PC-3 (cell line): ENCODE data around the gene PLAC8L1. TPM values are rescaled to one million over a fixed set of nuclear protein-coding genes. Genes with fewer than 3 reads are reported as not detected.

Experiments
- ATAC-seq: fragments of 200-7000 bp; cut with Tn5 transposase; 2 replicates; pipeline ENCODE4 v1.9.1; 2020; ENCODE audit warnings: mild to moderate bottlenecking, moderate library complexity
- BruUV-seq: library from RNA; stranded (reverse); fragments of 400-500 nt; replicated peaks from 2 replicates; lab custom pipeline; 2021; lab: Mats Ljungman, UMichigan
- CTCF ChIA-PET: fragments of 300-600 bp; sonication (Branson Sonifier 250); formaldehyde crosslinking; loops from one replicate; lab custom pipeline; 2022; ENCODE audit warnings: antibody characterized with exemption; lab: Charles Lee
- POLR2A ChIA-PET: fragments of 300-600 bp; sonication (Branson Sonifier 250); formaldehyde crosslinking; loops from one replicate; lab custom pipeline; 2022; ENCODE audit warnings: antibody characterized with exemption; ENCODE audit not compliant: unreplicated experiment; lab: Charles Lee
- DNase-seq: peaks from one replicate; pipeline ENCODE4 v3.0.0-alpha.2; 2015
- H2AFZ ChIP-seq: fragments of 300-600 bp; sonication (generic); 2 replicates; pipeline ENCODE4 v1.6.0; 2016; ENCODE audit warnings: antibody characterized with exemption, low read length
- H3F3A ChIP-seq: fragments of 300-600 bp; sonication (generic); one replicate; pipeline ENCODE4 v1.6.0; 2017; ENCODE audit warnings: antibody characterized with exemption, low read length, control low read depth, mild to moderate bottlenecking; ENCODE audit not compliant: unreplicated experiment
- H3K27ac ChIP-seq: fragments of 300-600 bp; sonication (generic); 2 replicates; pipeline ENCODE4 v1.5.1; 2016; ENCODE audit warnings: mild to moderate bottlenecking, low read length
- H3K27me3 ChIP-seq: fragments of 300-600 bp; sonication (generic); 2 replicates; pipeline ENCODE4 v1.6.1; 2016; ENCODE audit warnings: low read length, mixed read lengths
- H3K36me3 ChIP-seq: fragments of 300-600 bp; sonication (generic); 2 replicates; pipeline ENCODE4 v1.6.1; 2016; ENCODE audit warnings: low read depth, mixed run types, low read length, mixed read lengths
- H3K4me1 ChIP-seq: fragments of 300-600 bp; sonication (generic); 2 replicates; pipeline ENCODE4 v1.5.1; 2016; ENCODE audit warnings: low read length; ENCODE audit not compliant: insufficient read depth
- H3K4me2 ChIP-seq: fragments of 300-600 bp; sonication (generic); 2 replicates; pipeline ENCODE4 v1.6.0; 2016; ENCODE audit warnings: low read length
- H3K4me3 ChIP-seq: fragments of 300-600 bp; sonication (generic); 2 replicates; pipeline ENCODE4 v1.5.1; 2016; ENCODE audit warnings: mild to moderate bottlenecking, low read length, mixed read lengths
- H3K79me2 ChIP-seq: fragments of 300-600 bp; sonication (generic); 2 replicates; pipeline ENCODE4 v1.6.1; 2017; ENCODE audit warnings: low read length, mixed read lengths
- H3K9ac ChIP-seq: fragments of 300-600 bp; sonication (generic); 2 replicates; pipeline ENCODE4 v1.6.0; 2016; ENCODE audit warnings: mild to moderate bottlenecking, low read length
- H3K9me2 ChIP-seq: fragments of 300-600 bp; sonication (generic); replicated peaks from 2 replicates; pipeline ENCODE4 v1.6.1; 2016; ENCODE audit warnings: mixed run types, low read length, mixed read lengths
- H3K9me3 ChIP-seq: fragments of 300-600 bp; sonication (generic); 2 replicates; pipeline ENCODE4 v1.6.1; 2016; ENCODE audit warnings: low read length, mixed read lengths
- H4K20me1 ChIP-seq: fragments of 300-600 bp; sonication (generic); 2 replicates; pipeline ENCODE4 v1.6.1; 2016; ENCODE audit warnings: low read length, mixed read lengths
- CTCF ChIP-seq: fragments of 300-600 bp; sonication (generic); conservative IDR thresholded peaks from 2 replicates; pipeline ENCODE4 v1.5.1; 2017; ENCODE audit warnings: antibody characterized with exemption, low read depth, mild to moderate bottlenecking, low read length
- EZH2 ChIP-seq: fragments of 300-600 bp; sonication (generic); IDR thresholded peaks from one replicate; pipeline ENCODE4 v1.6.1; 2017; ENCODE audit warnings: antibody characterized with exemption, mild to moderate bottlenecking, low read length; ENCODE audit not compliant: unreplicated experiment
- EZH2phosphoT487 ChIP-seq: fragments of 300-600 bp; sonication (generic); IDR thresholded peaks from 2 replicates; pipeline ENCODE4 v1.6.1; 2018; ENCODE audit warnings: mild to moderate bottlenecking, antibody characterized with exemption, low read length, borderline replicate concordance
- intact Hi-C: fragments of 100-400 bp; cut with micrococcal nuclease; formaldehyde crosslinking; loops from 2 replicates; pipeline ENCODE4 v1.9.0; 2023
- total RNA-seq: library from RNA; depleted of rRNA; stranded (reverse); fragments of >200 nt; gene quantifications from 2 replicates; pipeline ENCODE4 v1.2.3, GENCODE V29; 2014

PLAC8L1 gene
- total RNA-seq, 1 experiment from 2014 or later: 0.95 TPM

GRCh38 chr5:146059460-146060220 is 45.7 kb downstream of the PLAC8L1 start:
- BruUV-seq: no TSS peak

GRCh38 chr5:146055432-146055831 is 49.9 kb downstream of the PLAC8L1 start:
- POLR2A ChIA-PET: no interaction called here
- no TSS peak for BruUV-seq

More at GRCh38 chr5:146059460-146060220, 45.7 kb downstream of the PLAC8L1 start:
- Histone ChIP-seq H3K4me2 (no peak overlapping the region), H3K79me2 (no peaks in the 10 kb centered on the region), H3F3A (no peaks in the 10 kb centered on the region), H2AFZ (no peak overlapping the region), H3K27me3 (peaks cover 37% of the 10 kb centered on the region), H4K20me1 (no peaks in the 10 kb centered on the region), H3K36me3 (0 out of 2 replicates have a peak, but pooled peaks cover 3% of the 10 kb centered on the region), H3K27ac (no peak overlapping the region), H3K9me3 (no peaks in the 10 kb centered on the region), H3K9ac (no peak overlapping the region), H3K4me3 (no peak overlapping the region), H3K4me1 (no peaks in the 10 kb centered on the region), H3K9me2 (no peaks in the 10 kb centered on the region)
- no peak for DNase-seq
- ChIA-PET CTCF (no interaction called here), POLR2A (no interaction called here)
- intact Hi-C loops: no loop called here
- TF ChIP-seq EZH2 (no peak), EZH2phosphoT487 (no peak), CTCF (no peak)
- no peak for ATAC-seq

GRCh38 chr5:146052780-146053179 is 52.6 kb downstream of the PLAC8L1 start:
- no peaks in the 10 kb centered on the region for H3F3A ChIP-seq
- no peaks in the 10 kb centered on the region for H3K79me2 ChIP-seq
- no peak overlapping the region for H2AFZ ChIP-seq
- CTCF ChIA-PET: no interaction called here
- H3K9me3 ChIP-seq: no peaks in the 10 kb centered on the region
- peaks cover 9% of the 10 kb centered on the region; the same call in 1 of the 2 replicates for H3K4me1 ChIP-seq
- H3K9ac ChIP-seq: no peak overlapping the region
- TF ChIP-seq EZH2phosphoT487 (no peak), CTCF (peak; percentile 81)
- ATAC-seq: peak; percentile 44
- H3K27me3 ChIP-seq: peaks cover 21% of the 10 kb centered on the region; the same call in 1 of the 2 replicates
- POLR2A ChIA-PET: interaction anchor here (0.5 kb wide), 1 partner anchor 218 kb away, joined by 5 read pairs; the partner anchor contains the start of gene PRELID2
- H3K4me3 ChIP-seq: no peak overlapping the region
- H3K4me2 ChIP-seq: no peak overlapping the region
- H3K27ac ChIP-seq: no peak overlapping the region
- H4K20me1 ChIP-seq: no peaks in the 10 kb centered on the region
- H3K9me2 ChIP-seq: no peaks in the 10 kb centered on the region
- no peaks in the 10 kb centered on the region for H3K36me3 ChIP-seq
- intact Hi-C loops: no loop called here
- DNase-seq: peak; percentile 48
- no TSS peak for BruUV-seq

More at GRCh38 chr5:146055432-146055831, 49.9 kb downstream of the PLAC8L1 start:
- Histone ChIP-seq H3K4me2 (no peak overlapping the region), H3K9me3 (no peaks in the 10 kb centered on the region), H3K27me3 (peaks cover 37% of the 10 kb centered on the region), H2AFZ (no peak overlapping the region), H4K20me1 (no peaks in the 10 kb centered on the region), H3K4me1 (no peaks in the 10 kb centered on the region), H3K4me3 (no peak overlapping the region), H3K9ac (no peak overlapping the region), H3K27ac (no peak overlapping the region), H3F3A (no peaks in the 10 kb centered on the region), H3K36me3 (no peaks in the 10 kb centered on the region), H3K9me2 (no peaks in the 10 kb centered on the region), H3K79me2 (no peaks in the 10 kb centered on the region)
- intact Hi-C loops: no loop called here
- TF ChIP-seq EZH2 (no peak), EZH2phosphoT487 (no peak)
- ATAC-seq (no peak), DNase-seq (no peak)
- CTCF ChIA-PET: no interaction called here
